AG04449 (cell line): ENCODE measurements around the gene GNPAT.

ENCODE experiments used
- CTCF ChIA-PET: fragments of 350-600 bp; formaldehyde crosslinking; extraction: SDS; loops from one replicate; lab custom pipeline; 2021; ENCODE audit warnings: antibody characterized with exemption; lab: Yijun Ruan, JAX
- POLR2A ChIA-PET: fragments of 400-600, 350-600 bp; formaldehyde crosslinking; extraction: SDS; loops from one replicate; lab custom pipeline; 2020; ENCODE audit warnings: antibody characterized with exemption, inconsistent platforms; lab: Yijun Ruan, JAX
- DNase-seq: peaks from one replicate; pipeline ENCODE4 v3.0.0-alpha.2; 2010; ENCODE audit warnings: low read depth, low spot score
- H3K4me3 ChIP-seq: 2 replicates; pipeline ENCODE4 v1.5.1; 2011; ENCODE audit warnings: low read depth, mild to moderate bottlenecking, control low read depth, low read length
- TF ChIP-seq, protein P1 (sequence below): IDR thresholded peaks from one replicate; pipeline ENCODE4 v1.5.1; 2011; ENCODE audit warnings: mild to moderate bottlenecking, moderate library complexity, low read length, control low read depth, inconsistent platforms; ENCODE audit not compliant: insufficient read depth; ENCODE audit errors: missing control alignments

Gene GNPAT

DNA sequence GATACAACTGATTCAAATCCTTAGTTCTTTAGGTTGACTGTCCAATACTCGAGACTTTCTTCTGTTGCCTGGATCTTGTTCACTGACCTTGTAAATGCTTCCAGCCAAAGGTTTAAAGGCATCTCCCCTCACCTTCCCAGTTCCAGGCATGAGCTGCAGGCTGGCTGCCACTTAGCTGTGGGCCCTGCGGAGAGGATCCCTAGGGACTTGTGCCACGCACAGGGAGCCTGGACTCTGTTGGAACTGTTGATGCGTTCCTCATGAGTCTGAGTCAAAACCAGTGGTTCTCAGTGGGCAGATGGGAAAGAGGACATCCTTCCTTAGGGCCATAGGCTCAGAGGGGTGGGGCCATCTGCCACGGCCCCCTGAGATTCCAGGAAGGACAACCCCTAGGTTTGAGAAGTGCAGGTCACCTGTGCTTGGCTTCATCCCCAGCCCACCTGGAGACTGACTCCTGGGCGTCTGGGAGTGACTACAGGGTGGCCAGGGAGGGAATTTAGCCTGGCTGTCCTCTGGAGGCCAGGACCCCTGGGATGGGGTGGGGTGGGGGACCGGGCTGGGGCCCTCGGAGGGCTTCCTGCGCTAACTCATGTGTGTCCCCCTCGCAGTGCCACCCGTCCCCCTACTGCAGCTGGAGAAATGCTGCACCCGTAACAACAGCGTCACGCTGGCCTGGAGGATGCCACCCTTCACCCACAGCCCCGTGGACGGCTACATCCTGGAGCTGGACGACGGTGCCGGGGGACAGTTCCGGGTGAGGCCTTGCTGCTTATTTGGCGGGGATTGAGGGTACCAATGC, 37.6 kb upstream of the GNPAT start:
- TF ChIP-seq, protein P1, sequence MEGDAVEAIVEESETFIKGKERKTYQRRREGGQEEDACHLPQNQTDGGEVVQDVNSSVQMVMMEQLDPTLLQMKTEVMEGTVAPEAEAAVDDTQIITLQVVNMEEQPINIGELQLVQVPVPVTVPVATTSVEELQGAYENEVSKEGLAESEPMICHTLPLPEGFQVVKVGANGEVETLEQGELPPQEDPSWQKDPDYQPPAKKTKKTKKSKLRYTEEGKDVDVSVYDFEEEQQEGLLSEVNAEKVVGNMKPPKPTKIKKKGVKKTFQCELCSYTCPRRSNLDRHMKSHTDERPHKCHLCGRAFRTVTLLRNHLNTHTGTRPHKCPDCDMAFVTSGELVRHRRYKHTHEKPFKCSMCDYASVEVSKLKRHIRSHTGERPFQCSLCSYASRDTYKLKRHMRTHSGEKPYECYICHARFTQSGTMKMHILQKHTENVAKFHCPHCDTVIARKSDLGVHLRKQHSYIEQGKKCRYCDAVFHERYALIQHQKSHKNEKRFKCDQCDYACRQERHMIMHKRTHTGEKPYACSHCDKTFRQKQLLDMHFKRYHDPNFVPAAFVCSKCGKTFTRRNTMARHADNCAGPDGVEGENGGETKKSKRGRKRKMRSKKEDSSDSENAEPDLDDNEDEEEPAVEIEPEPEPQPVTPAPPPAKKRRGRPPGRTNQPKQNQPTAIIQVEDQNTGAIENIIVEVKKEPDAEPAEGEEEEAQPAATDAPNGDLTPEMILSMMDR: no peak
- CTCF ChIA-PET: interaction anchor here (1.1 to 1.6 kb wide), 2 partner anchors 221 to 286 kb away, joined by 3 to 4 read pairs; no protein-coding TSS in a partner anchor
- no peak overlapping the region for H3K4me3 ChIP-seq
- no peak for DNase-seq
- POLR2A ChIA-PET: no interaction called here

DNA sequence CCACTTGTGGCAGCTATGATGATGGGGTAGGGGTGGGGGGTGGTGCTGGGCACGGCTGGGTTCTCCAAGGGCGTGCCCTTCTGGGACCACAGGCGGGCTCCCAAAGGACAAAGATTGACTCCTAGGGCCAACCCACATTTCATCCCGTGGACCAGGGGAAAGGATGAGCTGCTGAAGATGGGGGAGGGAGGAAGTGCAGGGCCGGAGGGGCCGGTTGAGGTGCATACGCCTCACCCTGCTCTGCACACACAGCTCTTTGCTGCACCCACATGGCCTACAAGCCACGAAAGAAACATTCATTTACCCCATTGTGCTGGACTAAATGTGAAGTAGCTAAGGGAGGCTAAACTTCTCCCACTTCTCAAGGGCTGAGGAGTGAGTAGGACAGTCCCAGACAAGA, 34.2 kb upstream of the GNPAT start:
- CTCF ChIA-PET: interaction anchor here (0.9 to 3.8 kb wide), 21 partner anchors 8 to 410 kb away, joined by 3 to 48 read pairs (median 5); partner anchors contain the start of gene FAM89A
- POLR2A ChIA-PET: interaction anchor here (0.6 kb wide), 1 partner anchor 174 kb away, joined by 3 read pairs; no protein-coding TSS in a partner anchor
- no peak overlapping the region for H3K4me3 ChIP-seq
- TF ChIP-seq, protein P1: peak; percentile 16
- no peak for DNase-seq

DNA sequence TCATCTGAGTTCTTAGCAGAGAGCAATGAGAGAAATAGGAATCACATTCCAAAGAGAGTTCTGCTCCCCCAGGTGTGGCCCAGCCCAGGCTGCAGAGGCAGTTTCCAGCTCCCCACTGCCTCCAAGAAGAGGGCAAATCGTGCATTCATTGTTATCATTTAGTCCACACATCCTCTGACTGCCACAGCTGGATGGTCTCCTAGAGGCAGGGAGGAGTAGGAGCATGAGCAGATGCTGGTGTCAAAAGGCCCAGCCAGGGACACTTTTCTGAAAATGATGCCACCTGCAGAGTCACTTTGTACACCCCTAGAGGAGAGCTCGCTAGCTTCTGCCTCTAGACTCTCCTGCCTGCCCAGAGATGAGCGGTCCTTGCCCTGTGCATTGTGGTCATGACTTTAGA, 33.6 kb upstream of the GNPAT start:
- ChIA-PET POLR2A (no interaction called here), CTCF (interaction anchor here (0.7 to 3.8 kb wide), 22 partner anchors 8 to 410 kb away, joined by 3 to 48 read pairs (median 5); partner anchors contain the start of gene FAM89A)
- no peak for DNase-seq
- H3K4me3 ChIP-seq: no peak overlapping the region
- TF ChIP-seq, protein P1: no peak

DNA sequence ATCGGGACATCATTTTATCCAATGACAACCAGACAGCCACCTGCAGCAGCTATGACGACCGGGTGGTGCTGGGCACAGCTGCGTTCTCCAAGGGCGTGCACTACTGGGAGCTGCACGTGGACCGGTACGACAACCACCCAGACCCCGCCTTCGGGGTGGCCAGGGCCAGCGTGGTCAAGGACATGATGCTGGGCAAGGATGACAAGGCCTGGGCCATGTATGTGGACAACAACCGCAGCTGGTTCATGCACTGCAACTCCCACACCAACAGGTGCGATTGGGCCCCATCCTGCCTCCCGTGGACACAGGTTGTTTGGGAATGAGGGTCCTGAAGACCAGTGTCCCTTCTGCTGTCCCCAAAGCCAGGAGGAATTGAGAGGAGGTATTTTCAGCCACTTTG, 32.0 kb upstream of the GNPAT start:
- H3K4me3 ChIP-seq: no peak overlapping the region
- POLR2A ChIA-PET: no interaction called here
- TF ChIP-seq, protein P1: no peak
- CTCF ChIA-PET: interaction anchor here (1.1 to 4.6 kb wide), 9 partner anchors 9 to 412 kb away, joined by 3 to 86 read pairs (median 13); no protein-coding TSS in a partner anchor
- no peak for DNase-seq

DNA sequence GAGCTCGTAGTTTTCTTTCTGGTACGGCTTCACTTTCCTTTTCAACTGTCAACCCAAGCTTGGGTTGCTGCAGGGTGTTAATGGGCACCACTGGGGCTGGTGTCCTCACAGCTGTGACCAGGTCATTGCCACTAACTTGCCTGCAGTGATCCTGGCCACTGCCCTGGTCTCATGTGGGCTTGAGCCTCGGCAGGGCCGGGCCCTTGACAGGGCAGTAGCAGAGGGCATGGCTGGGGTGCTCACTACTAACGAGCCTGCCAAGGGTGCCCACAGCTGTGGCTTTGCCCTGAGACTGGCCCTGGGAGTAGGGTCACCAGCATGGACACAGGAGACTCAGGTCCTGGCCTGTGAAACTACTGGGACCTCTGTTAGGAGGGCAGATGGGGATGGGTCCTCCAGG, 31.5 kb upstream of the GNPAT start:
- no peak overlapping the region for H3K4me3 ChIP-seq
- ChIA-PET CTCF (interaction anchor here (1.1 to 4.6 kb wide), 18 partner anchors 9 to 413 kb away, joined by 3 to 86 read pairs (median 8); no protein-coding TSS in a partner anchor), POLR2A (no interaction called here)
- no peak for DNase-seq
- TF ChIP-seq, protein P1: no peak

DNA sequence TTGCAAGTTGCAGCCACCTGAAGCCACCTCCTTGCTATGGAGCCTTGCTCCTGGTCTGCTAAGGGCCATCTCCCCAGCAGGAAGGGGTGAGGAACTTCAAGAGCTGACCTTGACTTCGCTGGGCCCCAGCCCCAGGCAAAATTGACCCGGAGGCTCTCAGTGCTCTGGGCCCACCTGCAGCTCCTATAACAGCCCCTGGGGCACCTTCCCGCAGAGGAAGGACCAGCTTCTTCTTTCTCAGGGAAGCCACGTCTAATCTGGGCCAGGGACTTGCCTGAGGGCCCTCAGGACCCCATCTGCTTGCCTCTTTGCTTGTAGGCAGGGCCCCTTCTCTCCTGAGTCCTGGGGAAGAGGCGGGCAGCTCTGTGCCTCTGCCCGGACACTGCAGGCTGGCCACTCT, 30.9 kb upstream of the GNPAT start:
- POLR2A ChIA-PET: no interaction called here
- H3K4me3 ChIP-seq: no peak overlapping the region
- DNase-seq: no peak
- TF ChIP-seq, protein P1: no peak
- CTCF ChIA-PET: interaction anchor here (0.7 to 4.6 kb wide), 35 partner anchors 8 to 413 kb away, joined by 3 to 86 read pairs (median 6); no protein-coding TSS in a partner anchor
